Glutamatergic neuron (in vitro differentiated cells): Measurements from ENCODE around the gene CDH4. TPM values are rescaled to one million over a fixed set of nuclear protein-coding genes. Genes with fewer than 3 reads are reported as not detected.

ENCODE experiments used
- DNase-seq: peaks from one replicate; pipeline ENCODE4 v3.0.0; 2022
- H3K27ac Mint-ChIP-seq: one replicate; pipeline ENCODE4 v1.8.0; 2020; ENCODE audit warnings: mild to moderate bottlenecking, mixed read lengths, inconsistent platforms; ENCODE audit not compliant: unreplicated experiment
- H3K27me3 Mint-ChIP-seq: one replicate; pipeline ENCODE4 v1.8.0; 2020; ENCODE audit warnings: mild to moderate bottlenecking, moderate library complexity, mixed read lengths, inconsistent platforms; ENCODE audit not compliant: unreplicated experiment
- H3K36me3 Mint-ChIP-seq: one replicate; pipeline ENCODE4 v1.8.0; 2020; ENCODE audit warnings: mild to moderate bottlenecking, mixed read lengths, inconsistent platforms; ENCODE audit not compliant: unreplicated experiment
- H3K4me1 Mint-ChIP-seq: one replicate; pipeline ENCODE4 v1.8.0; 2020; ENCODE audit warnings: mild to moderate bottlenecking, low read depth, mixed read lengths, inconsistent platforms; ENCODE audit not compliant: unreplicated experiment
- H3K4me3 Mint-ChIP-seq: one replicate; pipeline ENCODE4 v1.8.0; 2020; ENCODE audit warnings: mild to moderate bottlenecking, mixed read lengths, inconsistent platforms; ENCODE audit not compliant: unreplicated experiment
- H3K9me3 Mint-ChIP-seq: one replicate; pipeline ENCODE4 v1.8.0; 2020; ENCODE audit warnings: mild to moderate bottlenecking, moderate library complexity, mixed read lengths, inconsistent platforms; ENCODE audit not compliant: unreplicated experiment
- CTCF ChIP-seq: fragments of 200-600 bp; sonication (generic); IDR thresholded peaks from one replicate; pipeline ENCODE4 v1.5.0; 2021; ENCODE audit not compliant: partially characterized antibody, unreplicated experiment
- total RNA-seq: library from RNA; stranded (reverse); fragmentation: NEBNext Ultra II Directional; extraction: Animal tissue kit (Norgen Biotek cat#: 25700); gene quantifications from one replicate; pipeline ENCODE4 v1.2.1, GENCODE V29; 2021; ENCODE audit not compliant: unreplicated experiment

The CDH4 gene
- total RNA-seq, 1 donor from 2014 or later, result 1.2 TPM

GRCh38 chr20:61868006-61868405, 615.9 kb downstream of the CDH4 start:
- Mint-ChIP-seq H3K27ac (no peak overlapping the region), H3K9me3 (peaks cover 12% of the 10 kb centered on the region), H3K4me1 (peaks cover 2% of the 10 kb centered on the region), H3K36me3 (no peaks in the 10 kb centered on the region), H3K27me3 (peaks cover 10% of the 10 kb centered on the region), H3K4me3 (no peak overlapping the region)
- no peak for TF ChIP-seq CTCF
- DNase-seq, result no peak

GRCh38 chr20:61868466-61869090, 616.5 kb downstream of the CDH4 start:
- Mint-ChIP-seq H3K4me1 (peaks cover 2% of the 10 kb centered on the region), H3K9me3 (peaks cover 12% of the 10 kb centered on the region), H3K4me3 (no peak overlapping the region), H3K36me3 (no peaks in the 10 kb centered on the region), H3K27ac (no peak overlapping the region), H3K27me3 (peaks cover 10% of the 10 kb centered on the region)
- no peak for TF ChIP-seq CTCF
- DNase-seq, result no peak

- no peak for DNase-seq
- Mint-ChIP-seq H3K27ac (no peak overlapping the region), H3K36me3 (no peaks in the 10 kb centered on the region), H3K4me1 (peaks cover 2% of the 10 kb centered on the region), H3K9me3 (peaks cover 12% of the 10 kb centered on the region), H3K4me3 (no peak overlapping the region), H3K27me3 (peaks cover 8% of the 10 kb centered on the region)
- TF ChIP-seq CTCF, result no peak
Measured at GRCh38 chr20:61869750-61870507, 617.9 kb downstream of the CDH4 start.

GRCh38 chr20:61871160-61871559, 619.1 kb downstream of the CDH4 start:
- no peak for DNase-seq
- Mint-ChIP-seq H3K9me3 (peaks cover 9% of the 10 kb centered on the region), H3K36me3 (no peaks in the 10 kb centered on the region), H3K4me3 (no peak overlapping the region), H3K27me3 (peaks cover 8% of the 10 kb centered on the region), H3K27ac (no peak overlapping the region), H3K4me1 (peaks cover 2% of the 10 kb centered on the region)
- TF ChIP-seq CTCF, result no peak

- TF ChIP-seq CTCF, result no peak
- no peak overlapping the region for H3K27ac Mint-ChIP-seq
Measured at GRCh38 chr20:61871913-61872312, 619.9 kb downstream of the CDH4 start.

More at GRCh38 chr20:61871913-61872312, 619.9 kb downstream of the CDH4 start:
- Mint-ChIP-seq H3K27me3 (peaks cover 8% of the 10 kb centered on the region), H3K4me1 (no peaks in the 10 kb centered on the region), H3K36me3 (no peaks in the 10 kb centered on the region), H3K9me3 (peaks cover 9% of the 10 kb centered on the region), H3K4me3 (no peak overlapping the region)
- no peak for DNase-seq
